ENCODE measurements around the gene TAMALIN.
A peak's percentile ranks its signal among the peaks of the same experiment; 100 is the strongest.

The TAMALIN gene

DNA sequence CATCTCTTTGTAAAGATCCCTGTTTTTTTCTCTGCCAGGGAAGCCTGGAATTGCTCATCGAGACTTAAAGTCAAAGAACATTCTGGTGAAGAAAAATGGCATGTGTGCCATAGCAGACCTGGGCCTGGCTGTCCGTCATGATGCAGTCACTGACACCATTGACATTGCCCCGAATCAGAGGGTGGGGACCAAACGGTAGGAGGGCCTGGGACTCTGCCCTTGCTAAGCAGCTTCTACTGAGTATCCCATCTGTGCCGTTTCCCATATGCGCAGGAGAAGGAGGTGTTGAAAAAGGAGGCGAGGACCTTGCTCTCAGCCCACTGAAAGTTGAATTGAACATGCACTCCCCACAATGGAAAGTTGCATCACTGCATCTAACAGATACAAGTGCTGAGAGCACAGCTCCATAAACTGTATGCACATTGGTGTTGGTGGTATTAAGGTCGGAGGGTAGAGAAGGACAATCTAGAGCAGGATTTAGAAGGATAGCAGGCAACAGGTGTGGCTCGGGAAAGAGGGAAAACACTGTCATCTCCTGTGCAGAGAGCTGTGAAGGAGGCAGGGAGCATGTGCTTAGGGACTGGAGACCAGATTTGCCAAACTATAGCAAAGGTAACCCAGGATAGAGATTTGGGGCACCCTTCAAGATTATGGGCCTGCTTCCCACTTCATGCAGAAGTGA lies 21.5 kb upstream of the TAMALIN start:
- no peak for DNase-seq

DNA sequence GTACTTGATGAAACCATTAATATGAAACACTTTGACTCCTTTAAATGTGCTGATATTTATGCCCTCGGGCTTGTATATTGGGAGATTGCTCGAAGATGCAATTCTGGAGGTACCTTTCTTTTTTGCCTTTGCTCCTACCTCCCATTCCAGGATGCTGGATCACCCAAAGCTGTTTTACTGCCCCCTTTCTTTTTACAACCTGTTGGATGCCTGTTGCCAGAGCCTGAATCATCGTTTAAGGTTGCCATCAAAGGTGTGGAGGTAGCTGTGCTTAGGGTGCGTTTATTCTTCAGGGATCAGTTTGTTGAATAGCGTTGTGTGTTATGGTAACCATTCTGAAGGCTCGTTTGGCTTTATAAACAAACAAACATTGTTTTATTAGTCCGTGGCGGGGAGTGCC lies 19.9 kb upstream of the TAMALIN start:
- no peak for DNase-seq

GRCh38 chr12:51992246-51992645 lies 14.5 kb upstream of the TAMALIN start:
- no peak for DNase-seq

DNA sequence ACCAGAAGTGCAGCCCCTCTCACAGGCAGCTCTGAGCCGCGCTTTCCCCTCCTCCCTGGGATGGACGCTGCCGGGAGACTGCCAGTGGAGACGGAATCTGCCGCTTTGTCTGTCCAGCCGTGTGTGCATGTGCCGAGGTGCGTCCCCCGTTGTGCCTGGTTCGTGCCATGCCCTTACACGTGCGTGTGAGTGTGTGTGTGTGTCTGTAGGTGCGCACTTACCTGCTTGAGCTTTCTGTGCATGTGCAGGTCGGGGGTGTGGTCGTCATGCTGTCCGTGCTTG lies 12.3 kb upstream of the TAMALIN start:
- no peak for DNase-seq

GRCh38 chr12:51994959-51995358 lies 11.8 kb upstream of the TAMALIN start:
- no peak for DNase-seq

GRCh38 chr12:51997136-51997535 lies 9.6 kb upstream of the TAMALIN start:
- no peak for DNase-seq

GRCh38 chr12:52003016-52003550 lies 3.7 kb upstream of the TAMALIN start:
- DNase-seq = no peak

DNA sequence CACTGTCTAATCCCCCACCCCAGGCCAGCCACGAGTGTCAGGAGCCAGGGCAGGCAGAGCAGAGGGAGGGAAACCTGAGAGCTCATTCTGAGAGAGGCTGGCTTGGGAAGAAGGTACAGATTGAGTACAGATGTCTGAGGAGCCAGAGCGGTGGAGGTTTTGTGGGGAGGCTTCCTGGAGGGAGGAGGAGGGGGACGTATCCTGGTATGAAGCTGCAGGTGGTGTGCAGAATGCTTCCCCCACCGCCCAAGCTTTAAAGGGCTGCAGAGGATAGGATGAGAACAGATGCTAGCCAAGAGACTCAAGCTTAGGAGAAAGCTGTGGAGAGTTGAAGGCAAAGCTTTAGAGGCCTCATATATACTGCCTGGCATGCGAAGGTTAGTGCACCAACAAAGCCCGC lies 3.2 kb upstream of the TAMALIN start:
- no peak for DNase-seq

DNA sequence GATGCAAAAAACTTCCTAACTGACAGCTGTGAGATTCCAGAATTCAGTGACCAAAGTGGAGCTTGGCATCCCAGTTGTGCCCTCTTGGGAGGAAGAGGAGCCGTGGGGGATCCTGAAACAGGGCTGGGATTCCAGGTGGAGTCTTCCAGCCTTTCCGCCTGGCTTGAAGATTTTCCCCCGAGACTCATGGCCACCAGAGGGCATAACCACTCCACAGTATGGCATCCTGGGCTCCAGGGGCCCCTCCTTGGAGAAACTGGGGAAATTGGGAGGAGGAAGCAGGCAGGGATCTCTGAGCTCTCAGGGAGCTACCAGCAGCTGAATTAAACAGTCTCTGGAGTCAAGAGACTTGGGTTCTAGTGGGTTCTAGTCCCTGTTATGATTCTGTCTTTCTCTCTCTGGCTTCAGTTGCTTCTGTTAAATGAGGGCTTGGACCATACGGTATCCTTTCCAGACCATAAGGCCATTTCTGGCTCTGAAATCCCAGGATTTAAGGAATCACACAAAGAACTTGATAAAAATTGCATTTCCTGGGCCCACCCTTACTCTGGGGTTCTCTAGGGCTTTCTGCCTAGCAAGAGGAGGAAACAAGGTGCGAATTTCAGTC lies 2.6 kb upstream of the TAMALIN start:
- peak; percentile 20 for DNase-seq

- DNase-seq = no peak
Measured at GRCh38 chr12:52005218-52005902, 1.4 kb upstream of the TAMALIN start.

DNA sequence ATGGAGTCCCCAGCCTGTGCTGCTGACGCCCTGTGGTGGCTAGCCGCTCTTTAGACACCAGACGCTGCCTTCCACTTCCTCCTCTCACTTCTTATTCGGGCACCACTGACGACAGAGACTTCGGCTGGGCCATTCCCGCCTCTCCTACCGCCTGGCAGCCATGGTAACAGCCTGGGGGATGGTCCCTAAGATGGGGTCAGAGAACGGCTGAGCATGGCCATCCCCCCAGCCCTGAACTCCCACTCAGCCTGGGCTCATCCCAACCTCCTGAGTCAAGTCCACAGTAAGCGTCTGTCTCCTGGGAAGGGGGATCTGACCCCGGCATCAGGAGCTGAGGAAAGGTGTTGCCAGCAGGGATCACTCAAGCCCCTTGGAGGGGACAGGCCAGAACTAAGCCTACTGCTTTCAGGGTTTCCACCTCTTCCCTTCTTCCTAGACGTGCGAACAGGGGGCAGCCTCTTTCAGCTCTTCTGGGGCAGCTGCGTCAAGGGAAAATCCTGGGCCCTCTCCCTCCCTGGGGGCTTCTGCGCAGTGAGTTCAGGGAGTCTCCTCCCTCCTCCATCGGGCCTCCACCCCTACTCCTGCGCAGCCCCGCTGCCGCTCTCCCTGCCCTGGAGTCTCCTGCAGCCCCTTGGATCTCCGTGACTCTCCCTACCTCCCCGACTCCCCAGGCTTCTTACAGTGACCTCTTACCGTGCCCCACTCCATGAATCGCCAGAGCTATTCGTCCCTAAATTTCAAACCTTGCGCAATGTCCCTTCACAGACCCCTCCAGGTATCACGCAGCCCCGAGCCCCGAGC lies 643 bp upstream of the TAMALIN start:
- DNase-seq = no peak

GRCh38 chr12:52007158-52007921 lies 594 bp downstream of the TAMALIN start:
- DNase-seq = no peak

GRCh38 chr12:52007982-52008510 lies 1.3 kb downstream of the TAMALIN start:
- no peak for DNase-seq

- DNase-seq = no peak
Measured at GRCh38 chr12:52009081-52009751, 2.5 kb downstream of the TAMALIN start.

DNA sequence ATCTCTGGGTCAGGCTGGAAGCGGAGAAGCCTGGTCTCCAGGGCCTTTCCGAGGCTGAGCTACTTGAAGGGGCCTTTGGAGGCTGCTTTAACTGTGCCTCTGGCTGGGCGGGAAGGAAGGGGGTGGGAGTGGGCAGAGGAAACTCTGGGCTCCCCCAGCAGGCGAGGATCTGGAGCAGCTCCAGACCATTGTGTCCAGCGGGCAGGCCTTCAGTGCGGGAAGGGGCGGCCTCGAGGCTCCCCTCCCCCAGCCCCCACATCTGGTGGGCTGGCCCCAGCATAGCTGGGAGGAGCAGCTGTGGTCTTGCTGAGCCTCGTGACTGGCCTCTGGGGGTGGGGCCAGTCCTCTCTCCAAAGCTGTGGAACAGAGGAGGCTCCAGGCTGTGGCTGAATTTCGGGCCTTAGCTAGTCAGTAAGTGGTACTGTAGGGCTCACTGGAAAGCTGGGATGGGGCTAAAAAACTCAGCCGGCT lies 3.4 kb downstream of the TAMALIN start:
- DNase-seq = no peak

- DNase-seq = no peak
Measured at GRCh38 chr12:52010692-52011601, 4.2 kb downstream of the TAMALIN start.

GRCh38 chr12:52011602-52012214 lies 5.0 kb downstream of the TAMALIN start:
- DNase-seq = no peak

GRCh38 chr12:52013626-52014310 lies 7.0 kb downstream of the TAMALIN start:
- DNase-seq = no peak
